NCI-H146 treated with DMSO at 0.1 percent for 48 hours (cell line): ENCODE data around the gene INSM1.

Experiments
- DNase-seq: peaks from one replicate; lab custom pipeline; 2025; ENCODE audit not compliant: unreplicated experiment; lab: John Stamatoyannopoulos, UW

INSM1 gene

GRCh38 chr20:20362774-20363433, 5.0 kb upstream of the INSM1 start:
- peak; percentile 99 for DNase-seq

- DNase-seq, result peak; percentile 66
These were observed 4.5 kb upstream of the INSM1 start for GRCh38 chr20:20363434-20363798.

- peak; percentile 97 for DNase-seq
These were observed 3.9 kb upstream of the INSM1 start for GRCh38 chr20:20363799-20364592.

GRCh38 chr20:20364593-20365479, 3.1 kb upstream of the INSM1 start:
- peak; percentile 70 for DNase-seq

GRCh38 chr20:20365480-20366161, 2.3 kb upstream of the INSM1 start:
- peak; percentile 70 for DNase-seq

GRCh38 chr20:20366551-20366875, 1.4 kb upstream of the INSM1 start:
- DNase-seq, result peak; percentile 90

GRCh38 chr20:20366876-20367574, 879 bp upstream of the INSM1 start:
- DNase-seq, result no peak

GRCh38 chr20:20368418-20369249, 730 bp downstream of the INSM1 start:
- DNase-seq, result peak; percentile 22

GRCh38 chr20:20369250-20370093, 1.6 kb downstream of the INSM1 start:
- DNase-seq, result peak; percentile 22

- peak; percentile 39 for DNase-seq
These were observed 2.2 kb downstream of the INSM1 start for GRCh38 chr20:20370094-20370575.

GRCh38 chr20:20371083-20371482, 3.2 kb downstream of the INSM1 start:
- peak; percentile 44 for DNase-seq

- DNase-seq, result peak; percentile 53
These were observed 3.8 kb downstream of the INSM1 start for GRCh38 chr20:20371681-20372080.

- DNase-seq, result no peak
These were observed 5.2 kb downstream of the INSM1 start for GRCh38 chr20:20373091-20373571.

GRCh38 chr20:20375862-20376261, 8.0 kb downstream of the INSM1 start:
- peak; percentile 99 for DNase-seq

- DNase-seq, result no peak
These were observed 18.3 kb downstream of the INSM1 start for GRCh38 chr20:20386192-20386591.

- no peak for DNase-seq
These were observed 22.5 kb downstream of the INSM1 start for GRCh38 chr20:20390393-20390792.

- DNase-seq, result no peak
These were observed 23.2 kb downstream of the INSM1 start for GRCh38 chr20:20391115-20391514.

GRCh38 chr20:20391766-20392165, 23.9 kb downstream of the INSM1 start:
- DNase-seq, result no peak
